HG03558 (cell line): ENCODE results near the gene NDUFS3.

Experiments used
- ATAC-seq: cut with Tn5 transposase; IDR thresholded peaks from one replicate; pipeline ENCODE4 v1.9.1; 2021; ENCODE audit warnings: moderate number of reproducible peaks; ENCODE audit not compliant: unreplicated experiment; ENCODE audit errors: extremely low read depth

The NDUFS3 gene

DNA sequence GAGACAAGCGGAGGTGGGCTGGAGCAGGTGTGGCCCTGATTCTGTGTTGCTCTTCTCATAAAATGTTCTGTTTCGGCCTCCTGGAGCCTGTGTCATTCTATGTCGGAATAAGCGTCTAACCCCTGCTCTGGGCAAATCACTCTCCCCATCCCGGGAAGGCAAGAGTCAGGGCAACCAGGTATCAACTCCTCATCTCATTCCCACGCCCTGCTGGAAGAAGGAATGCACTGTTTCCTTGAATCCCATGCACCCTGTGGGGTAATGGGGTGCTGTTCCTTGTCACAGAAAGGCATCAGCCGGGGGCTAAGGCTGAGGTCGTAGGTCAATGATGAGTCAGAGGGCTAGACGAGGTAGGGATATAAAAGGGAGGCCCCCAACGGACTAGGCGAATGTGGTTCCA is 10.2 kb downstream of the NDUFS3 start:
- ATAC-seq = no peak

- ATAC-seq = no peak
These were observed 10.7 kb downstream of the NDUFS3 start for GRCh38 chr11:47589584-47589976.

DNA sequence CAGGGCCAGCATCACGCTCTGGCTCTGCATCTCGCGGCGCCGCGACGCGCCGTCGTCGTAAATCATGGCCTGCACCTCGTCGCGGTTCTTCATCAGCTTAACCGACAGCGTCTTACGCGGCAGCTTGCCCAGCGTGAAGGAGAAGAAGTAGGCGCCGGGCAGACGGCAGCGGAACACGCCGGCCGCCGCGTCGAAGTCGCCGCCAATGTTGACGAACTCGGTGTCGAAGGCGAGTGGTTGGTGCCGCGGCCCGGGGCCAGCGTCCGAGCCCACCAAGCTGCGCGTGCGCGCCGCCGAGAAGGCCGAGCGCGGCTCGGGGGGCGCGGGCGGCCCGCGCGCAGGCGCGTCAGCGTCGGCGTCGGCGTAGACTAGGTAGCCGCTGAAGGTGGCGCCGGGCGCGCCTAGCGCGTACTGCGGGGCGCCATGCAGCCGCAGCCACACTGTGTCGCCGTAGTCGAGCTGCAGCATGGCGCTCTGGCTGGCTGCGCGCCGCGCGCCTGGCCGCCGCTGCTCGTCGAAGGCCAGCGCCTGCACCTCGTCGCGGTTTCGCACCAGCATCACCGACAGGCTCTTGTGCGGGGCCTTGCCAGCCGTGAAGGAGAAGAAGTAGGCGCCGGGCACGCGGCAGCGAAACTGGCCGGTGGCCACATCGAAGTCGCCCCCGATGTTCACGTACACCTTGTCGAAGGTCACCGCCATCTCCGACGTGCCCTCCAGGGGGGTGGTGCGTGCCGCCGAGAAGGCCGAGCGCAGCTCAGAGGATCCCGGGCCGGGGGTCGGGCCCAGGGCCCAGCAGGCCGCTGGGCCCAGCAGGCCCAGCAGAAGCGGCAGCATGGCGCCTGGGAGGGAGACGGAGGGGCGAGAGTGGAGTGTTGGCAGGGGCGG is 11.3 kb downstream of the NDUFS3 start:
- no peak for ATAC-seq

- ATAC-seq = no peak
These were observed 12.9 kb downstream of the NDUFS3 start for GRCh38 chr11:47591764-47592163.

DNA sequence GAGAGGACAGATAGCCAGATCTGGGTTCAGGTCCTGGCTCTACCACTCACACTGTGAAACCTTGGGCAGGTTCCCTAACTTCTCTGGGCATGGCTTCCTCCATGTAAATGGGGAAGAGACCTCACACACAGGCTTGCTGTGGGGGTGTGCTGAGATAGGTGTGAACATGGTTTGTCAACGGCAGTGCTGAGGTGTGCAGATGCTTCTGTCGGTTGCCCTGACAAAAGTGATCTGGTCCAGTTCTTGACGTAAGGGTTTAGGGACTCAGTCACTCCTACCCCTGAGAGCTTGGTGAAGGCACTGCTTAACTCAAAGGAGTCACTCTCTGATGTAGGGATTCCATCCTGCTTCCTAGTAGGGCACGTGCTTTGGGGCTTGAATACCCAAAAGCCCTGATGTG is 13.4 kb downstream of the NDUFS3 start:
- ATAC-seq = no peak

DNA sequence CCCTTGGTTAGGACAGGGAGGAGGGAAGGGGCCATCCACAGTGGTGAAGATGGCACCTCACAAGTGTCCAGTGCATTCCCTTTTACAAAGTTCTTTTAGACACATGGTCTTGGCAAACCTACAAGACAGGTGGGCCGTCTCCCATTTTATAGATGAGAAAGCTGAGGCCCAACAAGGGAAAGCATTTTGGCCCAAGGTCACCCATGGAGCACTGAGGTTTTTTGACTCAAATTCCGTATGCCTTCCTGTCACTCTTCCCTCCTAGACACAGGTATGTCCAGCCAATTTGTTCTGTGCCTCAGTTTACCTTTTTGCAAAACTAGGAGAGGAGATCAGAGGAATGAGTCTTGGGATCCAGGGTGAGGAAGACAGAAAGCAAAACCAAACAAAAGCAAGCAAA is 14.1 kb downstream of the NDUFS3 start:
- ATAC-seq = no peak

DNA sequence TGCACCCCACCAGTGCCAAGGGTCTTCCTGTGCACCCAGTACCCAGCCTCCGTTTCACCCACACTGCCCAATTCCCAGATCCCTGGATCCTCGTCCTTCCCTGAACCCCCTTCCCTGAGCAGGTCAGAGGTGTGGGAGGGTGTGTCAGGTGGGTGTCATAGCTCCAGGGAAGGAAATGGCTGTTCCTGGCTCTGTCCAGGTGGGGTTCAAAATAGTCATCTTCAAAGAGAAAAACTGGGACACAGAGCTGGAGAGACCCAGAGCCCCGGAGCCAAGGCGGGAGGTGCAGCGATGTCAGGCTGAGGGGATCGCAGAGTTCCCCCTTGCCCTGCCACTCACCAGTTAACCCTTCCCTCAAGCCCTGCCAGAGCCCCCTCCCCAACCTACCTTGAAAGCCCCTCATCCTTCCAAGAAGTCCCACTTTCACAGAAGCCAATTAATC is 14.6 kb downstream of the NDUFS3 start:
- no peak for ATAC-seq

- ATAC-seq = no peak
These were observed 15.3 kb downstream of the NDUFS3 start, which contains the start of gene C1QTNF4 for GRCh38 chr11:47593934-47594855. C1QTNF4 (minus strand) TSS chr11:47594411; CDS start chr11:47590810, 3,601 bp downstream.

DNA sequence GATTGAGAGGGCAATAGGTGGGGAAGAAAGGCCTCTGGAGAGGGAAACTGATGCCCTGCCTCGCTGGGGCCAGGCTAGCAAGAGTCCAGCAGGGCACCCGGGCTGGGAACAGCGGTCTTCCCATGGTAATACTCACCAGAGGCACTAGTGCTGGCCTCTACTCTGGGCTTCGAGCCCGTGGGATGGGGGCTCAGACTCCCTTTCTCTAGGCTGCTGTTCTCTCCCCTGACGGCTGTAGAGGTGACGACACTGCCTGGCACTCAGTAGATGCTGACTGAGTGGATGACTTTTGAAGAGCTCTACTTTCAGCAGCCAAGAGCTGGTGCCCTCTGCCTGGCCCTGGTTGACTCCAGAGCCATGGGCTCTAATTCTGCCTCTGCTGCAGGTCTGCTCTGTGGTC is 16.2 kb downstream of the NDUFS3 start:
- no peak for ATAC-seq

DNA sequence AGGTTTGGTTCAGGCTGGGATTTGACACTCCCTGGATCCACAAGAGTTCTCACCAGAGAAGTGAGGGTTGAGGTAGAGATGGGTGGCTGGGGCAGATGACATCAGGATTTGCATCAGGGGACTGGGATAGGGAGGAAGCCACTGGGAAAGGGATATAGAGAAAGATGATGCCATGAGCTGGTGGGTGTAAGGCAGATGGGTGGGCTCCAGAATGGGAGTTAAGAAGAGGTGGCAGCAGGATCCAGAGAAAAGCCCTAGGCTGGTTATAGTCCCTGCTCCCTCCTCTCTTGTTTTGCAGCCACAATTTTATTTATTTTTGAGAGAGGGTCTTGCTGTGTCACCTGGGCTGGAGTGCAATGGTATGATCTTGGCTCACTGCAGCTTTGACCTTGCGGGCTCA is 17.1 kb downstream of the NDUFS3 start:
- no peak for ATAC-seq

DNA sequence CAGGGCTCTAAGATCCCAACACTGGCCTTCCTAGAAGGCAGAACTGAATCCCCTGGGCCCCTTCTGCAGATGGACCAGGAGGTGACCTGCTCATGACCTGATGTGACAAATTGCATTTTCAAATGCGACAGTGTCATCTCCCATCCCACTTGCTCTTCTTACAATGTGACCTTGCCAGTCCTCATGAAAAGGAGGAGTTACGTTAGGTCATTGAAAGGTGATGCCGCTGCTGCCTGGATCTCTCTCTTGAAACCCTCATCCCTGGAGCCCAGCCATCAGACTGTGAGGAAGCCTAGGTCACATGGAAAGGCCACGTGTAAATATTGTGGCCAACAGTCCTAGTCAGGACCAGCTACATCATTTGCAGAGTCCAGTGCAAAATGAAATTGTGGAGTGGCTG is 21.0 kb downstream of the NDUFS3 start:
- ATAC-seq = no peak

- ATAC-seq = no peak
These were observed 24.4 kb downstream of the NDUFS3 start for GRCh38 chr11:47603295-47603694.

- ATAC-seq = no peak
These were observed 27.0 kb downstream of the NDUFS3 start for GRCh38 chr11:47605921-47606320.

- ATAC-seq = no peak
These were observed 27.9 kb downstream of the NDUFS3 start for GRCh38 chr11:47606731-47607130.

- ATAC-seq = no peak
These were observed 28.5 kb downstream of the NDUFS3 start for GRCh38 chr11:47607380-47607779.

DNA sequence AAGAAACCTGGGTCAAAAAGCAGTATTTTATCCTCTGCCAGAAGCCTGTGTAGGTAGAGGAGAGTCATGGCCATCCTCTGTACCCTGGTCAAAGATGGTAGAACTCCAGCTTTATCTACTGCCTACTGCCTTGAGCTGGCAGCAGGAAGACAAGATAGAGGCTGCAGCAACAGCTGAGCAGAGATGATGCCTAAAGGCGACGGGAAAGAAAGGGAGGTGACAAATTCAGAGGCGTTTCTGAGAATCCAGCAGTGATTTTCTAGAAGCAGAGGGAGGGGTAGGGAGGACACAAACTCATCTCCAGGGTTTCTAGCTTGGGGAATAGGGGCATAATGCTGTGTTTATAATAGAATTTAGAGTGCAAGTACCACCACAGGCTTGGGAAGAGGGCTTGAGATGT is 30.8 kb downstream of the NDUFS3 start:
- no peak for ATAC-seq

DNA sequence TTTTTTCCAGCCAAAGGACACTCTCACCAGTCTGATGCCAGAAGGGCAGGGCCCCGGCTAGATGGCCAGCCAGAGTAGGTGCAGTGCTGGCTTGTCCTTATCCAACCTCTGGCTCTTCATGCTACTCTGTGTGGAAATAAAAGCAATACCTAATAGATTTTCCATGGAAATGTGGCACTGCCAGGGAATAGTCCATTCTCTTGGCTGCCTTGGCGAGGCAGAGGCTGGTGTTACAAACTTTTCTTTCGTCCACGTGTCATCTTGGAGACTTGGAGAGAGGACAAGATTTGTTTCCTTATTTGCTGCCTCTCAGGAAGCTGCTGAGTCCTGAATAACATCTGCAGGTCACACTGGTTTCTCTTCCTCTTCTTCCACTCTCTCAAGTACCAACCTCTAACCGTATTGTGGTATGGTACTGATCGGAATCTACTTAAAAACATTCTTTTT is 32.5 kb downstream of the NDUFS3 start:
- peak; percentile 75 for ATAC-seq

DNA sequence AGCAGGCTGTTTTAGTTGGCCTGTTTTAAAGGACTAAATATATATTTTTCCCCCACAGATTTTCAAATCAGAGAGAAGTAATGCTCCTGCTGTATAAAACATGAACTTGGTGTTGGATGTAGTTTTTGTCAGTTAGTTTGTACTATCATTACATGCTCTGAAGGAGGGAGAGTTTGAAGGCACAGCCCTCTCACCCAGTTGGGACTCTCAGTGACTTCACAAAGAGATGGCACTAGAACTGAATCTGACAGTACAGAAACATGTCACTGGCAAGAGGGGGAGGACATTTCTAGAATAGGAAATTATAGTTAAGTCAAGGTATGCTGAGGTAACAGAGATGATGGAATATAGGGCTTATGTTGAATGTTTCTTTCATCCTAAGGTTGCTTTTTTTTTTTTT is 36.4 kb downstream of the NDUFS3 start:
- ATAC-seq = no peak

GRCh38 chr11:47616726-47617416 is 38.0 kb downstream of the NDUFS3 start:
- ATAC-seq = no peak

DNA sequence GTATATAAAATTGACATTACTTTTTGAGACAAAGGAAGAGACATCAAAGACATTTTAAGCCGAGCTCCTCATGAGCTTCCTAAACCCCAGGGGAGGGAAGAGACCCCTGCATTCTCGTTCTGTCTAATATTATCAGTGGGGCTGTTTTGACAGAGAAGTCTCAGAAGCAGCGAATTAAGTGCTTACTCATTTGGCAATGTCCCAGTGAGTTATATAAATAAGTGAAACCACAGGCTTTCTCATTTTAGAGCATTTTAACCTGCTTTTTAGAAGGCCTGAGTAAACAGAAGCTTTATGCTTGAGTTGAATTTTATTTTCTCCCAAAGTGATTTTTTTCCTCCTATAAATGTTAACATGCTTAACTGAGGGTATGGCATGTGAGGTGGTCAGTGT is 38.5 kb downstream of the NDUFS3 start:
- ATAC-seq = no peak
